Right atrium auricular region (tissue), 2 donors: ENCODE measurements around the gene CLEC16A. TPM values are rescaled to one million over a fixed set of nuclear protein-coding genes. Genes with fewer than 3 reads are reported as not detected.

Source experiments
- DNase-seq: peaks from one replicate; pipeline ENCODE4 v3.0.0-alpha.2; 2019; ENCODE audit warnings: low spot score
- H3K27ac ChIP-seq, 2 donors: fragments of 200-600 bp; sonication (generic); 1 replicate in 1 of 2; 2 replicates in 1 of 2; pipeline ENCODE4 v1.5.1; 2016 to 2019
- H3K27me3 ChIP-seq, 2 donors: fragments of 200-600 bp; sonication (generic); one replicate each; pipeline versions ENCODE4 v1.5.1 to v1.6.0; 2017 to 2019
- H3K36me3 ChIP-seq: fragments of 200-600 bp; sonication (generic); one replicate; pipeline ENCODE4 v1.5.1; 2016
- H3K4me1 ChIP-seq, 2 donors: fragments of 200-600 bp; sonication (generic); one replicate each; pipeline versions ENCODE4 v1.5.1 to v1.6.0; 2017 to 2019
- H3K4me3 ChIP-seq, 2 donors: fragments of 200-600 bp; sonication (generic); 1 replicate in 1 of 2; 2 replicates in 1 of 2; pipeline ENCODE4 v1.5.1; 2017 to 2019; ENCODE audit warnings: mild to moderate bottlenecking in 1 of 2, moderate library complexity in 1 of 2
- H3K9me3 ChIP-seq, 2 donors: fragments of 200-600 bp; sonication (generic); one replicate each; pipeline ENCODE4 v1.5.1; 2019
- total RNA-seq, 2 donors: library from RNA; depleted of rRNA; stranded (reverse); fragments of >200 nt; gene quantifications; one replicate each; pipeline ENCODE4 v1.1.0, GENCODE V29; 2016
- TF ChIP-seq, protein P1 (sequence below), 2 donors: fragments of 200-600 bp; sonication (generic); IDR thresholded peaks; one replicate each; pipeline ENCODE4 v1.5.1; 2019; ENCODE audit warnings: antibody characterized with exemption in 2 of 2

The CLEC16A gene
- total RNA-seq, 2 donors from 2014 or later: 24.1 to 49.0 TPM

DNA sequence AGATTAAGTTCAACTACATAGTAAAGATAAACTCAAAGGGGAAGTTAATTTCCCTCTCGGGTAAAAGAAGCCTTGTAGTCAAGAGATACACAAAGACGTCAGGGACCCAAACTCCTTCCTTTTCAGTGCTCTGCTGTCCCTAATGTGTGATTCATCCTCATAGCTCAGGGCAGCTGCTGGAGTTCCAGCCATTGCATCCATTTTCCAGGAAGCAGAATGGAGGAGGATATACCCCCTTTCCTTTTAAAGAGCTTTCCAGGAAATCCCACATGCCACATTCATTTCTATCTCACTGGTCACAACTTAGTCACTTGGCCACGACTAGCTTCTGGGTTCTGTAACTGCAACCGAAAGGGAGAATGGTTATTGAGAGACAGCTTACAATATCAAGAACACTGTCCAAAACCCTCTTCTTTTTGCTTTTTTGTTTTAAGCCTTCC, 216.3 kb downstream of the CLEC16A start:
- Histone ChIP-seq H3K4me3 (no peak overlapping the region), H3K4me1 (peaks cover 3 to 34% of the 10 kb centered on the region in 2 donors), H3K27me3 (no peaks in the 10 kb centered on the region), H3K9me3 (no peaks in the 10 kb centered on the region), H3K27ac (peak overlapping the region in 1 of 2 donors; percentile 85), H3K36me3 (no peaks in the 10 kb centered on the region)
- DNase-seq: no peak
- TF ChIP-seq, protein P1, sequence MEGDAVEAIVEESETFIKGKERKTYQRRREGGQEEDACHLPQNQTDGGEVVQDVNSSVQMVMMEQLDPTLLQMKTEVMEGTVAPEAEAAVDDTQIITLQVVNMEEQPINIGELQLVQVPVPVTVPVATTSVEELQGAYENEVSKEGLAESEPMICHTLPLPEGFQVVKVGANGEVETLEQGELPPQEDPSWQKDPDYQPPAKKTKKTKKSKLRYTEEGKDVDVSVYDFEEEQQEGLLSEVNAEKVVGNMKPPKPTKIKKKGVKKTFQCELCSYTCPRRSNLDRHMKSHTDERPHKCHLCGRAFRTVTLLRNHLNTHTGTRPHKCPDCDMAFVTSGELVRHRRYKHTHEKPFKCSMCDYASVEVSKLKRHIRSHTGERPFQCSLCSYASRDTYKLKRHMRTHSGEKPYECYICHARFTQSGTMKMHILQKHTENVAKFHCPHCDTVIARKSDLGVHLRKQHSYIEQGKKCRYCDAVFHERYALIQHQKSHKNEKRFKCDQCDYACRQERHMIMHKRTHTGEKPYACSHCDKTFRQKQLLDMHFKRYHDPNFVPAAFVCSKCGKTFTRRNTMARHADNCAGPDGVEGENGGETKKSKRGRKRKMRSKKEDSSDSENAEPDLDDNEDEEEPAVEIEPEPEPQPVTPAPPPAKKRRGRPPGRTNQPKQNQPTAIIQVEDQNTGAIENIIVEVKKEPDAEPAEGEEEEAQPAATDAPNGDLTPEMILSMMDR (IDR thresholded peaks at IDR 0.05): no peak

DNA sequence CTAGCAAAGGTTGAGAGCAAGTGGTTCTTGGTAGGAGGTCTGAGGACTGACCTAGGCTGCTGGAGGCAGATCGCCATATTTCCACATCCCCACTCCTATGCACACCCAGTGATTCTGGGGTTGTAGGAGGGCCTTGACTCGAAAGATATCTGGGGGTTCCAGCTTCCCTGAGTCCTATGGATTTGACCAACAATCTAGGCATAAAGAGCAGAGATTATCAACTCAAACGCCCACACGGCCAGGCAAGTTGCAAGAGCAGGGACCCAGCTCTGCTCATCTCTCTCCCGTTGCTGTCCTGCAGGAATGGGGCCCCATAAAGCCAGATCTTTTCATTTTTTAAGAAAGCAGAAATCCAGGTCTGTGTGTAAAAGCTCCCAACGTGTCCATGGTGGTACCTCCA, 217.1 kb downstream of the CLEC16A start:
- no peaks in the 10 kb centered on the region for H3K9me3 ChIP-seq
- no peak overlapping the region for H3K4me3 ChIP-seq
- no peak for DNase-seq
- H3K27ac ChIP-seq: peak overlapping the region; percentile 65 to 85
- peaks cover 3 to 34% of the 10 kb centered on the region in 2 donors for H3K4me1 ChIP-seq
- H3K36me3 ChIP-seq: peaks cover 4% of the 10 kb centered on the region
- TF ChIP-seq, protein P1 (IDR thresholded peaks at IDR 0.05): no peak
- H3K27me3 ChIP-seq: no peaks in the 10 kb centered on the region

- Histone ChIP-seq H3K4me3 (no peak overlapping the region), H3K36me3 (peaks cover 9% of the 10 kb centered on the region), H3K27ac (peak overlapping the region; percentile 65 to 85), H3K4me1 (peaks cover 3 to 34% of the 10 kb centered on the region in 2 donors), H3K9me3 (no peaks in the 10 kb centered on the region), H3K27me3 (no peaks in the 10 kb centered on the region)
- DNase-seq: no peak
- TF ChIP-seq, protein P1 (IDR thresholded peaks at IDR 0.05): no peak
Observed at GRCh38 chr16:11161974-11162373, 217.6 kb downstream of the CLEC16A start.

DNA sequence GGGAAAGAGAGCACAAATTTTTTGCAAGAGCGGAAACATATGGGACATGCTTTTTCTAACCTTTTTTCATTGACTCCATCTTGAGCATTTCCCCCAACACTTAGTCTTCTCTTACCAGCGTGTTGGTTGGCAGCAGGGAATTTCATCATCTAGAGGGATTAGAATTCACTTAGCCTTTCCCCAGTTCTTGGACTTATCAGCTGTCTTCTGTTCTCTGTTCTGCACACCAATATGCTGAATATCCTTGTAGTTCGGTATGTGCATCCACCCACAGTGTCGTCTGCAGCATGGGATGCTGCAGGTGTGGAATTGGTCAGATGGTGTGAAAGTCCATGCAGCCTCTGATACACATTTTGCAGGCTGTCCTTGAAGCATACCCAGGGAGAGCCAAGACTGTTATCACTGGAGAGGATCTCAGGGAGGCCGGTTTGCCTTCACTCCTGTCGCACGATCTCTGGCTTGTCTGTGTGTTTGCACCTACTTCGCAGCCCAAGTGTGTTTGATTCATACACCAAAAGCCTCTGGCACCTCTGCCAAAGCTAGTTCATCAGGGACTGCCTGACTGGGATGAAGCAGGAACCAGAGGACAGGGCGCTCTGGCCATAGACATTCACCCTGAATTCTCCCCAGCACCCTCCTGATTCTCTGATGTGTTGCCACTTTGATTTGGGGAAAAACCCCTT, 218.4 kb downstream of the CLEC16A start:
- Histone ChIP-seq H3K4me1 (peaks cover 3 to 34% of the 10 kb centered on the region in 2 donors), H3K4me3 (no peak overlapping the region), H3K36me3 (peaks cover 13% of the 10 kb centered on the region), H3K27me3 (no peaks in the 10 kb centered on the region), H3K9me3 (no peaks in the 10 kb centered on the region), H3K27ac (peak overlapping the region; percentile 65 to 85)
- TF ChIP-seq, protein P1 (IDR thresholded peaks at IDR 0.05): no peak
- DNase-seq: no peak

DNA sequence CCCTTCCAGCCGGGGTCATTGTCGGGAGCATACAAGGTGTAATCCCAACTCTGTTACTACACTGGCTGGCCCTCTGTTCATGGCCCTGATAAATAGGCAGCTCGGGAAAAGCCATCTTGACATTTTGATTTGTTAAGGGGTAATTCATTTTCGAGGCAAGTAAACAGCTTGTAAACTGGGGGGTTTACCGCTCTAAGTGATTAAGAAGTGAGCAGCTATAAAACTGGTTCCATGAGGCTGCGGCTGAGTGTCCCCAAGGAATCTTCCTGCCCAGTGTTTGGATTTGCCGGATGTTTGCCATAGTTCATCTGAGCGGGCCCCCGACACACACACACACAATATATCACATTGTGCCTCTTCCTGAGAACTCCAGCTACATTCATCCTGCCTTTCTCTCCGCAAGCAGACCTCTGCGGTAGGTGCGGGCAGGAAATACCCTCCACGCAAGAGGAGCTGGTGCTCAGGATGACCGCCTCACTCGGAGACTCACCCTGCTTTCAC, 219.4 kb downstream of the CLEC16A start:
- no peak for DNase-seq
- Histone ChIP-seq H3K4me3 (no peak overlapping the region), H3K27ac (peak overlapping the region in 1 of 2 donors; percentile 85), H3K36me3 (peaks cover 13% of the 10 kb centered on the region), H3K4me1 (peaks cover 3 to 39% of the 10 kb centered on the region in 2 donors), H3K9me3 (no peaks in the 10 kb centered on the region), H3K27me3 (no peaks in the 10 kb centered on the region)
- TF ChIP-seq, protein P1 (IDR thresholded peaks at IDR 0.05): no peak
